ENCODE data around the gene TMEM178A.

GRCh38 chr2:39685126-39685525 is 19.4 kb downstream of the TMEM178A start:
- TF ChIP-seq CTCF (IDR thresholded peaks at IDR 0.05; ENCODE audit: borderline replicate concordance, extremely low read depth, low read length, poor library complexity, severe bottlenecking) (no peak), EZH2 (IDR thresholded peaks at IDR 0.05; ENCODE audit: borderline replicate concordance, low read depth, low read length, severe bottlenecking) (no peak)
